HepG2 (cell line): ENCODE data around the gene PRKAB1. TPM values are rescaled to one million over a fixed set of nuclear protein-coding genes. Genes with fewer than 3 reads are reported as not detected.

Source experiments
- CTCF ChIP-seq: sonication (generic); formaldehyde crosslinking; IDR thresholded peaks from 2 replicates; pipeline ENCODE4 v1.5.0; 2020; ENCODE audit warnings: mild to moderate bottlenecking, missing genetic modification reagents, moderate library complexity
- HNF4G ChIP-seq, 2 experiments: sonication (generic) in 1 of 2; formaldehyde crosslinking in 1 of 2; IDR thresholded peaks; 2 replicates each; pipeline versions ENCODE4 v1.4.0 to v1.6.1; 2011 to 2020; ENCODE audit warnings: borderline replicate concordance in 2 of 2, low read depth in 2 of 2, mild to moderate bottlenecking in 2 of 2, low read length in 1 of 2, missing genetic modification reagents in 1 of 2, moderate library complexity in 1 of 2
- KDM4B ChIP-seq: sonication (generic); formaldehyde crosslinking; IDR thresholded peaks from 2 replicates; pipeline ENCODE4 v1.4.0; 2020; ENCODE audit warnings: missing genetic modification reagents
- MAX ChIP-seq: IDR thresholded peaks from 2 replicates; pipeline ENCODE4 v1.6.1; 2012; ENCODE audit warnings: inconsistent platforms
- NFYB ChIP-seq: sonication (generic); formaldehyde crosslinking; IDR thresholded peaks from 2 replicates; pipeline ENCODE4 v1.4.0; 2020; ENCODE audit warnings: missing genetic modification reagents
- SNAPC4 ChIP-seq: sonication (generic); formaldehyde crosslinking; IDR thresholded peaks from 2 replicates; pipeline ENCODE4 v1.4.0; 2020; ENCODE audit warnings: mild to moderate bottlenecking, missing genetic modification reagents
- TARDBP ChIP-seq: sonication (generic); formaldehyde crosslinking; IDR thresholded peaks from 2 replicates; pipeline ENCODE4 v1.8.0; 2022; ENCODE audit warnings: mild to moderate bottlenecking, missing genetic modification reagents
- ZFY ChIP-seq: sonication (generic); formaldehyde crosslinking; IDR thresholded peaks from 2 replicates; pipeline ENCODE4 v1.4.0; 2020; ENCODE audit warnings: missing genetic modification reagents
- ZNF512B ChIP-seq: sonication (generic); formaldehyde crosslinking; IDR thresholded peaks from 2 replicates; pipeline ENCODE4 v1.5.1; 2020; ENCODE audit warnings: missing genetic modification reagents, mild to moderate bottlenecking, borderline replicate concordance
- ZNF639 ChIP-seq: conservative IDR thresholded peaks from 2 replicates; pipeline ENCODE4 v1.6.1; 2018; ENCODE audit warnings: missing genetic modification reagents
- ZNF687 ChIP-seq: sonication (generic); formaldehyde crosslinking; IDR thresholded peaks from 2 replicates; pipeline ENCODE4 v1.5.1; 2020; ENCODE audit warnings: mild to moderate bottlenecking, missing genetic modification reagents, moderate library complexity
- ZNF776 ChIP-seq: sonication (generic); formaldehyde crosslinking; IDR thresholded peaks from 2 replicates; pipeline ENCODE4 v1.4.0; 2020; ENCODE audit warnings: mild to moderate bottlenecking, missing genetic modification reagents
- polyA plus RNA-seq, 8 experiments: library from polyadenylated mRNA; depleted of rRNA in 3 of 8; stranded (reverse) in 7 of 8; unstranded in 1 of 8; fragments of >200 nt; fragmentation: Illumina TruSeq in 4 of 8; extraction: Trizol in 4 of 8; gene quantifications; 2 replicates each; pipeline versions ENCODE4 v1.2.1 to v1.2.3, GENCODE V29; 2011 to 2016; ENCODE audit warnings: low read depth in 4 of 8, missing spikeins in 1 of 8, mixed read lengths in 1 of 8; ENCODE audit not compliant: insufficient read depth in 1 of 8
- total RNA-seq, 5 experiments: library from RNA; depleted of rRNA; stranded (reverse); fragments of >200 nt; fragmentation: Illumina TruSeq; extraction: Trizol; gene quantifications; 2 replicates each; pipeline ENCODE4 v1.2.3, GENCODE V29; 2016; ENCODE audit warnings: low read depth in 1 of 5

The PRKAB1 gene
- total and polyA plus RNA-seq, 2 of the 13 experiments (the other 11 are each of a cell fraction or from before 2014, with no cell fraction given), result 28.4 to 35.5 TPM

- TF ChIP-seq ZNF687 (CRISPR knock-in tag) (peak; percentile 30; the same call in 1 of the 2 replicates), NFYB (CRISPR knock-in tag) (no peak), KDM4B (no peak), TARDBP (CRISPR knock-in tag) (no peak), ZNF639 (CRISPR knock-in tag) (no peak), SNAPC4 (CRISPR knock-in tag) (0 out of 2 replicates have a peak, but pooled peaks have one; percentile 29), ZNF512B (CRISPR knock-in tag) (no peak), HNF4G (IDR thresholded peaks at IDR 0.05; ENCODE audit: borderline replicate concordance, low read depth, low read length) (peak; percentile 22; the same call in 1 of the 2 replicates), HNF4G (CRISPR knock-in tag; IDR thresholded peaks at IDR 0.05; ENCODE audit: borderline replicate concordance, low read depth) (no peak), MAX (peak; percentile 71), ZNF776 (CRISPR knock-in tag) (no peak), ZFY (peak; percentile 48), CTCF (CRISPR knock-in tag) (peak; percentile 51)
These were observed 23.4 kb downstream of the PRKAB1 start (continued) for GRCh38 chr12:119691202-119691810.
